HepG2 (cell line): ENCODE results near the gene CCDC170. TPM values are rescaled to one million over a fixed set of nuclear protein-coding genes. Genes with fewer than 3 reads are reported as not detected.
A peak's percentile ranks its signal among the peaks of the same experiment; 100 is the strongest.

Experiments
- ASH2L ChIP-seq: fragments of 300-600, 200-600 bp; sonication (generic); IDR thresholded peaks from 2 replicates; pipeline ENCODE4 v1.7.0; 2017; ENCODE audit warnings: low read depth, mild to moderate bottlenecking, moderate library complexity, mixed read lengths, low read length; ENCODE audit not compliant: insufficient read length
- GATAD2A ChIP-seq: IDR thresholded peaks from 2 replicates; pipeline ENCODE4 v1.6.1; 2016
- GLI4 ChIP-seq: sonication (generic); formaldehyde crosslinking; IDR thresholded peaks from 2 replicates; pipeline ENCODE4 v1.5.1; 2020; ENCODE audit warnings: missing genetic modification reagents, mild to moderate bottlenecking, moderate library complexity, borderline replicate concordance
- HNF4G ChIP-seq, 2 experiments: sonication (generic) in 1 of 2; formaldehyde crosslinking in 1 of 2; IDR thresholded peaks; 2 replicates each; pipeline versions ENCODE4 v1.4.0 to v1.6.1; 2011 to 2020; ENCODE audit warnings: borderline replicate concordance in 2 of 2, low read depth in 2 of 2, mild to moderate bottlenecking in 2 of 2, low read length in 1 of 2, missing genetic modification reagents in 1 of 2, moderate library complexity in 1 of 2
- KLF16 ChIP-seq, 2 experiments: sonication (generic) in 1 of 2; formaldehyde crosslinking in 1 of 2; IDR thresholded peaks; 2 replicates each; pipeline versions ENCODE4 v1.6.1 to v1.8.0; 2016 to 2023; ENCODE audit warnings: missing genetic modification reagents in 2 of 2, missing compliant biosample characterization in 1 of 2
- NR2F6 ChIP-seq, 2 experiments: IDR thresholded peaks; 2 replicates each; pipeline ENCODE4 v1.6.1; 2016; ENCODE audit warnings: antibody characterized with exemption in 1 of 2, mild to moderate bottlenecking in 1 of 2
- RAD21 ChIP-seq: fragments of 450-650 bp; formaldehyde crosslinking; IDR thresholded peaks from 2 replicates; pipeline ENCODE4 v1.5.0; 2020; ENCODE audit warnings: mild to moderate bottlenecking
- SMC3 ChIP-seq: IDR thresholded peaks from 2 replicates; pipeline ENCODE4 v1.6.1; 2011; ENCODE audit warnings: low read length, improper control_type of control experiment
- TAF15 ChIP-seq: fragments of 200-400 bp; formaldehyde crosslinking; IDR thresholded peaks from one replicate; pipeline ENCODE4 v1.6.1; 2018; ENCODE audit warnings: mild to moderate bottlenecking, low read depth, low read length; ENCODE audit not compliant: poor library complexity, severe bottlenecking
- TOPORS ChIP-seq: sonication (generic); formaldehyde crosslinking; IDR thresholded peaks from 2 replicates; pipeline ENCODE4 v1.8.0; 2023; ENCODE audit warnings: mild to moderate bottlenecking, missing genetic modification reagents
- ZNF543 ChIP-seq: sonication (generic); formaldehyde crosslinking; IDR thresholded peaks from 2 replicates; pipeline ENCODE4 v1.4.0; 2020; ENCODE audit warnings: mild to moderate bottlenecking, missing genetic modification reagents
- ZNF598 ChIP-seq: sonication (generic); formaldehyde crosslinking; IDR thresholded peaks from 2 replicates; pipeline ENCODE4 v1.5.1; 2020; ENCODE audit warnings: mild to moderate bottlenecking, missing genetic modification reagents, borderline replicate concordance
- polyA plus RNA-seq, 8 experiments: library from polyadenylated mRNA; depleted of rRNA in 3 of 8; stranded (reverse) in 7 of 8; unstranded in 1 of 8; fragments of >200 nt; fragmentation: Illumina TruSeq in 4 of 8; extraction: Trizol in 4 of 8; gene quantifications; 2 replicates each; pipeline versions ENCODE4 v1.2.1 to v1.2.3, GENCODE V29; 2011 to 2016; ENCODE audit warnings: low read depth in 4 of 8, missing spikeins in 1 of 8, mixed read lengths in 1 of 8; ENCODE audit not compliant: insufficient read depth in 1 of 8
- total RNA-seq, 5 experiments: library from RNA; depleted of rRNA; stranded (reverse); fragments of >200 nt; fragmentation: Illumina TruSeq; extraction: Trizol; gene quantifications; 2 replicates each; pipeline ENCODE4 v1.2.3, GENCODE V29; 2016; ENCODE audit warnings: low read depth in 1 of 5
- TF ChIP-seq, protein P1 (sequence below): fragments of 450-650 bp; IDR thresholded peaks from 2 replicates; pipeline ENCODE4 v1.6.1; 2017; ENCODE audit warnings: mild to moderate bottlenecking
- TF ChIP-seq, protein P2 (sequence below): IDR thresholded peaks from 2 replicates; pipeline ENCODE4 v1.4.0; 2020; ENCODE audit warnings: mild to moderate bottlenecking, missing genetic modification reagents
- TF ChIP-seq, protein P3 (sequence below): sonication (generic); formaldehyde crosslinking; IDR thresholded peaks from 2 replicates; pipeline ENCODE4 v1.5.1; 2020; ENCODE audit warnings: missing genetic modification reagents, mild to moderate bottlenecking, borderline replicate concordance
- TF ChIP-seq, protein P4 (sequence below): sonication (generic); formaldehyde crosslinking; IDR thresholded peaks from 2 replicates; pipeline ENCODE4 v1.5.0; 2020; ENCODE audit warnings: mild to moderate bottlenecking, missing genetic modification reagents

CCDC170 gene
- total and polyA plus RNA-seq, 2 of the 13 experiments (the other 11 are each of a cell fraction or from before 2014, with no cell fraction given), result 0.90 to 5.1 TPM

DNA sequence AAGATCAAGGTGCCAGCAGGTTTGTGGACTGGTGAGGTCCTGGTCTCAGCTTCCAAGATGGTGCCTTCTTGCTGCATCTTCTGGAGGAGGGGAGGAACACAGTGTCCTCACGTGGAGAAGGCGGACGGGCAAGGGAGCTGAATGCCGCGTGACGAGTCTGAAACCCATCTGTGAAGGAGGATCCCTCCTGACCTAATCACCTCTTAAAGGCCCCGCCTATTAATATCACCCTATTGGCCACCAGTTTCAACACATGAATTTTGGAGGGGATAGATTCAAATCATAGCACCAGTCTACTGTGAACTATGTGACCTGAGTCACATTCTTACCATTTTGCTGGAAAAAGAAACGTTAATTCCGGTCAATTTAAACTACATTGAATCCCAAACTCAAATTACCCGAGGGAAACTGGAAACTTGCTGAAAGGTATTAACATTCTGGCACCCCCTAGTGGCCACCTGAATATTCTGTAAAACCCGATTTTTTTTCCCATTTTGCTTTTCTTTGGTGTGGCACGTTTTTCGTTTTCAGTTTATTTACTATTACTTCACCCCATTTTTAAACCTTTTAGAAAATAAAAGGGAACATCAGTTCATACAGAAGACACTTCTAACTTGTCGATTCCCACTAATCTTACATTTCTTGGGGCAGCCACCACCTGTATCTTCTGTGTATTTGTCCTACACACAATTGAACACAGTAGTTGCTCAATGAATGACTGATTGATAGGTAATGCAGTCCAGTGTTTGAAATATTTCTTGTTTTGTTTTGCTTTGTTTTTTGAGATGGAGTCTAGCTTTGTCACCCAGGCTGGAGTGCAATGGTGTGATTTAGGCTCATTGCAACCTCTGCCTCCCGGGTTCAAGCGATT lies 17.9 kb upstream of the CCDC170 start (continued):
- TF ChIP-seq, protein P1, sequence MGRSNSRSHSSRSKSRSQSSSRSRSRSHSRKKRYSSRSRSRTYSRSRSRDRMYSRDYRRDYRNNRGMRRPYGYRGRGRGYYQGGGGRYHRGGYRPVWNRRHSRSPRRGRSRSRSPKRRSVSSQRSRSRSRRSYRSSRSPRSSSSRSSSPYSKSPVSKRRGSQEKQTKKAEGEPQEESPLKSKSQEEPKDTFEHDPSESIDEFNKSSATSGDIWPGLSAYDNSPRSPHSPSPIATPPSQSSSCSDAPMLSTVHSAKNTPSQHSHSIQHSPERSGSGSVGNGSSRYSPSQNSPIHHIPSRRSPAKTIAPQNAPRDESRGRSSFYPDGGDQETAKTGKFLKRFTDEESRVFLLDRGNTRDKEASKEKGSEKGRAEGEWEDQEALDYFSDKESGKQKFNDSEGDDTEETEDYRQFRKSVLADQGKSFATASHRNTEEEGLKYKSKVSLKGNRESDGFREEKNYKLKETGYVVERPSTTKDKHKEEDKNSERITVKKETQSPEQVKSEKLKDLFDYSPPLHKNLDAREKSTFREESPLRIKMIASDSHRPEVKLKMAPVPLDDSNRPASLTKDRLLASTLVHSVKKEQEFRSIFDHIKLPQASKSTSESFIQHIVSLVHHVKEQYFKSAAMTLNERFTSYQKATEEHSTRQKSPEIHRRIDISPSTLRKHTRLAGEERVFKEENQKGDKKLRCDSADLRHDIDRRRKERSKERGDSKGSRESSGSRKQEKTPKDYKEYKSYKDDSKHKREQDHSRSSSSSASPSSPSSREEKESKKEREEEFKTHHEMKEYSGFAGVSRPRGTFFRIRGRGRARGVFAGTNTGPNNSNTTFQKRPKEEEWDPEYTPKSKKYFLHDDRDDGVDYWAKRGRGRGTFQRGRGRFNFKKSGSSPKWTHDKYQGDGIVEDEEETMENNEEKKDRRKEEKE, result no peak
- peak; percentile 46; the same call in 1 of the 2 replicates for TF ChIP-seq GATAD2A (CRISPR knock-in tag)
- TF ChIP-seq NR2F6 (IDR thresholded peaks at IDR 0.05), result peak; percentile 40; the same call in 1 of the 2 replicates
- no peak; the same call in 1 of the 2 replicates for TF ChIP-seq NR2F6 (CRISPR knock-in tag; IDR thresholded peaks at IDR 0.05)
- no peak for TF ChIP-seq HNF4G (IDR thresholded peaks at IDR 0.05; ENCODE audit: borderline replicate concordance, low read depth, low read length)
- TF ChIP-seq HNF4G (CRISPR knock-in tag; IDR thresholded peaks at IDR 0.05; ENCODE audit: borderline replicate concordance, low read depth), result 0 out of 2 replicates have a peak, but pooled peaks have one; percentile 32
- TF ChIP-seq GLI4 (CRISPR knock-in tag), result peak; percentile 44; the same call in 1 of the 2 replicates
- peak; percentile 54; the same call in 1 of the 2 replicates for TF ChIP-seq RAD21 (CRISPR knock-in tag)
- peak; percentile 35; the same call in 1 of the 2 replicates for TF ChIP-seq ZNF598 (CRISPR knock-in tag)
- TF ChIP-seq, protein P2, sequence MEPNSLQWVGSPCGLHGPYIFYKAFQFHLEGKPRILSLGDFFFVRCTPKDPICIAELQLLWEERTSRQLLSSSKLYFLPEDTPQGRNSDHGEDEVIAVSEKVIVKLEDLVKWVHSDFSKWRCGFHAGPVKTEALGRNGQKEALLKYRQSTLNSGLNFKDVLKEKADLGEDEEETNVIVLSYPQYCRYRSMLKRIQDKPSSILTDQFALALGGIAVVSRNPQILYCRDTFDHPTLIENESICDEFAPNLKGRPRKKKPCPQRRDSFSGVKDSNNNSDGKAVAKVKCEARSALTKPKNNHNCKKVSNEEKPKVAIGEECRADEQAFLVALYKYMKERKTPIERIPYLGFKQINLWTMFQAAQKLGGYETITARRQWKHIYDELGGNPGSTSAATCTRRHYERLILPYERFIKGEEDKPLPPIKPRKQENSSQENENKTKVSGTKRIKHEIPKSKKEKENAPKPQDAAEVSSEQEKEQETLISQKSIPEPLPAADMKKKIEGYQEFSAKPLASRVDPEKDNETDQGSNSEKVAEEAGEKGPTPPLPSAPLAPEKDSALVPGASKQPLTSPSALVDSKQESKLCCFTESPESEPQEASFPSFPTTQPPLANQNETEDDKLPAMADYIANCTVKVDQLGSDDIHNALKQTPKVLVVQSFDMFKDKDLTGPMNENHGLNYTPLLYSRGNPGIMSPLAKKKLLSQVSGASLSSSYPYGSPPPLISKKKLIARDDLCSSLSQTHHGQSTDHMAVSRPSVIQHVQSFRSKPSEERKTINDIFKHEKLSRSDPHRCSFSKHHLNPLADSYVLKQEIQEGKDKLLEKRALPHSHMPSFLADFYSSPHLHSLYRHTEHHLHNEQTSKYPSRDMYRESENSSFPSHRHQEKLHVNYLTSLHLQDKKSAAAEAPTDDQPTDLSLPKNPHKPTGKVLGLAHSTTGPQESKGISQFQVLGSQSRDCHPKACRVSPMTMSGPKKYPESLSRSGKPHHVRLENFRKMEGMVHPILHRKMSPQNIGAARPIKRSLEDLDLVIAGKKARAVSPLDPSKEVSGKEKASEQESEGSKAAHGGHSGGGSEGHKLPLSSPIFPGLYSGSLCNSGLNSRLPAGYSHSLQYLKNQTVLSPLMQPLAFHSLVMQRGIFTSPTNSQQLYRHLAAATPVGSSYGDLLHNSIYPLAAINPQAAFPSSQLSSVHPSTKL (CRISPR knock-in tag), result 0 out of 2 replicates have a peak, but pooled peaks have one; percentile 7
- no peak for TF ChIP-seq ZNF543 (CRISPR knock-in tag)
- TF ChIP-seq KLF16 (CRISPR knock-in tag; IDR thresholded peaks at IDR 0.05), result peak in 1 of 2 experiments; percentile 37; a peak in 1 of 4 replicates
- peak; percentile 41 for TF ChIP-seq ASH2L
- TF ChIP-seq, protein P3, sequence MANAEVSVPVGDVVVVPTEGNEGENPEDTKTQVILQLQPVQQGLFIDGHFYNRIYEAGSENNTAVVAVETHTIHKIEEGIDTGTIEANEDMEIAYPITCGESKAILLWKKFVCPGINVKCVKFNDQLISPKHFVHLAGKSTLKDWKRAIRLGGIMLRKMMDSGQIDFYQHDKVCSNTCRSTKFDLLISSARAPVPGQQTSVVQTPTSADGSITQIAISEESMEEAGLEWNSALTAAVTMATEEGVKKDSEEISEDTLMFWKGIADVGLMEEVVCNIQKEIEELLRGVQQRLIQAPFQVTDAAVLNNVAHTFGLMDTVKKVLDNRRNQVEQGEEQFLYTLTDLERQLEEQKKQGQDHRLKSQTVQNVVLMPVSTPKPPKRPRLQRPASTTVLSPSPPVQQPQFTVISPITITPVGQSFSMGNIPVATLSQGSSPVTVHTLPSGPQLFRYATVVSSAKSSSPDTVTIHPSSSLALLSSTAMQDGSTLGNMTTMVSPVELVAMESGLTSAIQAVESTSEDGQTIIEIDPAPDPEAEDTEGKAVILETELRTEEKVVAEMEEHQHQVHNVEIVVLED (CRISPR knock-in tag), result 0 out of 2 replicates have a peak, but pooled peaks have one; percentile 43
- TF ChIP-seq, protein P4, sequence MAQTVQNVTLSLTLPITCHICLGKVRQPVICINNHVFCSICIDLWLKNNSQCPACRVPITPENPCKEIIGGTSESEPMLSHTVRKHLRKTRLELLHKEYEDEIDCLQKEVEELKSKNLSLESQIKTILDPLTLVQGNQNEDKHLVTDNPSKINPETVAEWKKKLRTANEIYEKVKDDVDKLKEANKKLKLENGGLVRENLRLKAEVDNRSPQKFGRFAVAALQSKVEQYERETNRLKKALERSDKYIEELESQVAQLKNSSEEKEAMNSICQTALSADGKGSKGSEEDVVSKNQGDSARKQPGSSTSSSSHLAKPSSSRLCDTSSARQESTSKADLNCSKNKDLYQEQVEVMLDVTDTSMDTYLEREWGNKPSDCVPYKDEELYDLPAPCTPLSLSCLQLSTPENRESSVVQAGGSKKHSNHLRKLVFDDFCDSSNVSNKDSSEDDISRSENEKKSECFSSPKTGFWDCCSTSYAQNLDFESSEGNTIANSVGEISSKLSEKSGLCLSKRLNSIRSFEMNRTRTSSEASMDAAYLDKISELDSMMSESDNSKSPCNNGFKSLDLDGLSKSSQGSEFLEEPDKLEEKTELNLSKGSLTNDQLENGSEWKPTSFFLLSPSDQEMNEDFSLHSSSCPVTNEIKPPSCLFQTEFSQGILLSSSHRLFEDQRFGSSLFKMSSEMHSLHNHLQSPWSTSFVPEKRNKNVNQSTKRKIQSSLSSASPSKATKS (CRISPR knock-in tag), result no peak
- TF ChIP-seq SMC3, result peak; percentile 77
- 0 out of 2 replicates have a peak, but pooled peaks have one; percentile 37 for TF ChIP-seq TOPORS (CRISPR knock-in tag)
- TF ChIP-seq TAF15, result no peak
